Measurements from ENCODE around the gene RNF146. TPM values are rescaled to one million over a fixed set of nuclear protein-coding genes. Genes with fewer than 3 reads are reported as not detected.
"Not testable (repeated sequence)": the region's sequence is repeated elsewhere in the genome, so short reads cannot be mapped to it uniquely, and the experiment has no call there.

The RNF146 gene, protein sequence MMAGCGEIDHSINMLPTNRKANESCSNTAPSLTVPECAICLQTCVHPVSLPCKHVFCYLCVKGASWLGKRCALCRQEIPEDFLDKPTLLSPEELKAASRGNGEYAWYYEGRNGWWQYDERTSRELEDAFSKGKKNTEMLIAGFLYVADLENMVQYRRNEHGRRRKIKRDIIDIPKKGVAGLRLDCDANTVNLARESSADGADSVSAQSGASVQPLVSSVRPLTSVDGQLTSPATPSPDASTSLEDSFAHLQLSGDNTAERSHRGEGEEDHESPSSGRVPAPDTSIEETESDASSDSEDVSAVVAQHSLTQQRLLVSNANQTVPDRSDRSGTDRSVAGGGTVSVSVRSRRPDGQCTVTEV
- polyA plus RNA-seq (ENCODE audit: insufficient read length in 4 of 4), result 100 to 1,000 TPM in 1 of 4 donors, 10 to 100 TPM in 3; 81.0 to 101 (median 86.6) TPM

- peak; percentile 77 to 87 (median 81) for DNase-seq (ENCODE audit: low read depth in 4 of 4, low spot score in 3 of 4)
These were observed at the start of gene RNF146 for GRCh38 chr6:127266178-127266891. TSS of gene RNF146 (plus strand) at chr6:127266864. CDS start at chr6:127280339, 13,475 bp downstream.

GRCh38 chr6:127219869-127220268 lies 46.8 kb upstream of the RNF146 start:
- no peak for DNase-seq (ENCODE audit: low read depth in 4 of 4, low spot score in 3 of 4)

DNA sequence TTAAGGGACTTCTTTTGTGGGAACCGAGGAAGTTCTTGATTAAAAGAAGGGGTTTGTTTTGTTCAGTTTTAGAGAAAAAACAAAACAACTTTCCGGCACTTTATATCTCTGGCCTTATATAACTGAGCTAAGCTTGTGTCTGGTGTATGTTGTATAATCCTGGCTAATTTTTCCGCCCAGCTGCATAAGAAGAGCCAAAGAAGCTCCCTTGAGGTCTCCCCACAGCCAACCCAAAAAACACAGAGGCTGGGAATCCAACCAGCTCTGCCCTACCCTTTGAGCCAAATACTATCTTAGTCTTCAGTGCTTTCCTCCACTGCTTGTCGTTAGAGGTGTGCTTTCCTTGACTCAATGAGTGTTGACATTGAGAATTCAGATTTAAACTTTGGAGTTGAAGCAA lies 45.5 kb upstream of the RNF146 start:
- no peak for DNase-seq (ENCODE audit: low read depth in 4 of 4, low spot score in 3 of 4)

DNA sequence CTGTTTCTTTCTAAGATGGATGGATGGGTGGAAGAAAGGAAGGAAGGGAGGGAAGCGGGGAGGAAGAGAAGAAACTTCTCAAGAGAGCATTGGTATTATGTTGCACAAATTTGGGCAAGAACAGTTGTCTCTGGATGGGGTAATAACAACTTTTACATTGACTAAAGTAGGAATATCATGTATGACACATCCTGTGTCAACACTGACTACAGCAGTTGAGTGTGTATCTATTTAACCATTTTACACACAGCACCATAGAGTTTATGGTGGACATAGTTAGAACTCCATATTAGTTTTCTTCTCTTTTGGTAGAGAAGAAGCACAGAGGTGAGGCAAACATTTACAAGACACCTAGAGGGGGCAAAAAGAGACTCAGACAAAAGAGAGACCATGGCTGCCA lies 44.2 kb upstream of the RNF146 start:
- no peak for DNase-seq (ENCODE audit: low read depth in 4 of 4, low spot score in 3 of 4)

DNA sequence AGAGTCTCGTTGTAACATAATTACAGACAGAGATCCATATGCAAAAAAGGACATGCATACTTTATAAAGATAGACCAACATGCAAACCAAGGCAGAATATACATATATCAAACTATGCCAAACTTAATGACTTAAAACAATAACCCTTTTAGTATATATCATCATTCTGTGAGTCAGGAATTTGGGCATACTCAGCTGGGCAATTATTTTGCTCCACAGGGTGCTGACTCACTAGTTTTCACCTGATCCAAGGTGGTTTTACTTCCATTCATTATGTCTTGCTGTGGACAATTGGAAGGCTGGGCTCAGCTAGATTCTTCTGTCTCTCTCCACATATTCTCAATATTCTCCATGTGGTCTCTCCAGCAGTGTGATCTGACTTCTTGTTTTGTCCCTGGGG lies 41.2 kb upstream of the RNF146 start:
- DNase-seq (ENCODE audit: low read depth in 4 of 4, low spot score in 3 of 4), result no peak

DNA sequence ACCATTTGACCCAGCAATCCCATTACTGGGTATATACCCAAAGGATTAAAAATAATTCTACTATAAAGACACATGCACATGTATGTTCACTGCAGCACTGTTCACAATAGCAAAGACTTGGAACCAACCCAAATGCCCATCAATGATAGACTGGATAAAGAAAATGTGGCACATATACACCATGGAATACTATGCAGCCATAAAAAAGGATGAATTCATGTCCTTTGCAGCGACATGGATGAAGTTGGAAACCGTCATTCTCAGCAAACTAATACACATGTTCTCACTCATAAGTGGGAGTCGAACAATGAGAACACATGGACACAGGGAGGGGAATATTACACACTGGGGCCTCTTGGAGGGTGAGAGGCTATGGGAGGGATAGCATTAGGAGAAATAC lies 32.8 kb upstream of the RNF146 start:
- not testable (repeated sequence) for DNase-seq (ENCODE audit: low read depth in 4 of 4, low spot score in 3 of 4)

DNA sequence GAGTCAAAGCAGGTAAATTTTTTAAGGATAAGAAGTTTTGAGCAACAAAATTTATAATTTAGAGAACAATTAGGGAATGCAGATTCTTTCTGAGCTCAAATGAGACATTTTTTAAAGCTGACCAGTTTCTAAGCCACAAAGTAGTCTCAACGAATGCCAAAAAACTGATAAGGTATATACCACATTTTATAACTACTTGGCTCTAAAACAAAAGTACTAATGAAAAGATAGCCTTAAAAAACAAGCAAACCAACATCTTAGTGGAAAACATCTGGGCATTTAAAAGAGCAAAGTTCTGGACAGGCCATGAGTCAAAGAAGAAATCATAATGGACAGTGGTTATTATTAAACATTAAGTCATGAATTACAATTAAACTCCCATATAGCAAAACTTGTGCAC lies 23.2 kb upstream of the RNF146 start:
- no peak for DNase-seq (ENCODE audit: low read depth in 4 of 4, low spot score in 3 of 4)

- DNase-seq (ENCODE audit: low read depth in 4 of 4, low spot score in 3 of 4), result no peak
These were observed 19.3 kb upstream of the RNF146 start for GRCh38 chr6:127247114-127248096.

DNA sequence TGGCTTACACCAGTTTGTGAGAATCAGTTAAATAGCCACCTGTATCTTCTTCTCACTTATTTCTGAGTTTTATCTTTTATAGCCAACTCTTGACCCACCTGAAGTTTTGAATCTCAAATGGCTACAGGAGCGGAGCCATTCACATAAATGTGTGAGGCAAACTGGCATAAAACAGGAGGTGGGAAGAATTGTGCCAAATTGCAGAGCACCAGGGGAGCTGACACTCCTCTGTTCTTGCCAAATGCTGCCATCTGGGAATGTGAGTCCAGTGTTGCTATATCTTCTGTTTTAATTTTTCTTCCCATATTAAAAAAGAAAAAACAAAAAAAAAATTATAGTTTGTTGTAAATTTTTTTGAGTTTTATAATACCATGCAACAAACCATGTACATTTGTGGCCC lies 17.0 kb upstream of the RNF146 start:
- DNase-seq (ENCODE audit: low read depth in 4 of 4, low spot score in 3 of 4), result no peak

GRCh38 chr6:127255286-127255685 lies 11.4 kb upstream of the RNF146 start:
- DNase-seq (ENCODE audit: low read depth in 4 of 4, low spot score in 3 of 4), result no peak

- DNase-seq (ENCODE audit: low read depth in 4 of 4, low spot score in 3 of 4), result no peak
These were observed 3.8 kb upstream of the RNF146 start for GRCh38 chr6:127262896-127263295.

- no peak for DNase-seq (ENCODE audit: low read depth in 4 of 4, low spot score in 3 of 4)
These were observed 3.2 kb upstream of the RNF146 start for GRCh38 chr6:127263481-127263880.

- peak; percentile 51 to 65 (median 56) for DNase-seq (ENCODE audit: low read depth in 4 of 4, low spot score in 3 of 4)
These were observed 405 bp downstream of the RNF146 start for GRCh38 chr6:127266892-127267645.

DNA sequence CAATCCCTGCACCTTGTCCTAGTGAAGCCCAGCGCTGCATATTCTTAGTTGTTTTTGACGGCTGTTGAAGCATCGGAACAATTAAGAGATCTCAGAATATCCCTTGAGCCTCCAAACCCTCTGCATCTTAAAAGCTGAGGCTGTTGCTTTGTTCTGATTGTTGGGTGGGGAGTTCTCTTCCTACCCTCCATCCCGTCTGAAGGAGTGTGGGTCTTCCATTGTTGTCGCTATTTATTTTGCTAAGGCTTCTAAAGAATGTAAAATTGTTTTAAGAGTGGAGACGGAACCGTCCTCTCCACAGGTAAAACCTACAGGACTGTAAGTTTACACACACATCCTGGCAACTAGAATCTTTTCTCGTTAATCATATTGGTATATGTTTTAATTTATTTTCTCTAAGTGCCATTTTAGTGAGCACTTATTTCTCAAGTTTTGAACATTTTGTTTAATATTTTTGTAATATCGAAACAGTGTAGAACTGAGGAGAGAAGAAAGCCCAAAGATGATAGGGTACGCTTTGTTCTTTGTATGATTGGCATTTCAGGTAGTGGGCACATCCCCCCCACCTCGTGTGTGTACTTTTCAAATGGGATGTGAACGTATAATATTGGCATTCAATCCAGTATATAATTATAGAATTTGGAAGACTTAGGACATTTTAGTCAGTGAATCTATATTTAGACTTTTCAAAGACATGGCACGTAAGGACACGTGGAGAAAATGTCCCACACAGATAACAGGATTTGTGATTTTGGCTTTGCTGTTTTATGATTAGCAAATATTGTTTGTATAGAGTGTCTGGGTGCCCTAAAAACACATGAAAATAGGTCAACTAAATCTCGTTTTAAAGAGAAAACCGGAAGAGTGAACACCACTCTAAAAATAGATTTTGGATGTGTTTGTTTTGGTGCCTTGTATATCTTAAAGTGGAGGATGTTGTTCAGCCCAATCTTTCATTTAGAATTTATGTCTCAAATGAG lies 1.3 kb downstream of the RNF146 start:
- DNase-seq (ENCODE audit: low read depth in 4 of 4, low spot score in 3 of 4), result peak in 2 of 4 donors; percentile 26 to 27

DNA sequence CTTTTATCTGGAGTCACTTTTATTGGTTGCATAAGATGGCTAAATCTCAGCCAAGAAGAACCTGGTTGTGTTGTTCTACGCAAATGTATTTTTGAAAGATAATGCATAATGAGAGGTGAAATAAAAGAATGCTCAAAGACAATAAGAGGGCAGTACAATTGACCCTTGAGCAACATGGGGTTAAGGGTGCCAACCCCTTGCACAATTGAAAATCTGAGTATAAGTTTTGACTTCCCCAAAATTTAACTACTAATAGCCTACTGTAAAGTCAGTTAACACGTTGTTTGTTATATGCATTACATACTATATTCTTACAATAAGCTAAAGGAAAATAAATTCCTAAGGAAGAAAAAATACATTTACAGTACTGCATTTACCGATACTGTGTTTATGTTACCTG lies 5.9 kb downstream of the RNF146 start:
- DNase-seq (ENCODE audit: low read depth in 4 of 4, low spot score in 3 of 4), result no peak

GRCh38 chr6:127273499-127273898 lies 6.8 kb downstream of the RNF146 start:
- DNase-seq (ENCODE audit: low read depth in 4 of 4, low spot score in 3 of 4), result no peak

DNA sequence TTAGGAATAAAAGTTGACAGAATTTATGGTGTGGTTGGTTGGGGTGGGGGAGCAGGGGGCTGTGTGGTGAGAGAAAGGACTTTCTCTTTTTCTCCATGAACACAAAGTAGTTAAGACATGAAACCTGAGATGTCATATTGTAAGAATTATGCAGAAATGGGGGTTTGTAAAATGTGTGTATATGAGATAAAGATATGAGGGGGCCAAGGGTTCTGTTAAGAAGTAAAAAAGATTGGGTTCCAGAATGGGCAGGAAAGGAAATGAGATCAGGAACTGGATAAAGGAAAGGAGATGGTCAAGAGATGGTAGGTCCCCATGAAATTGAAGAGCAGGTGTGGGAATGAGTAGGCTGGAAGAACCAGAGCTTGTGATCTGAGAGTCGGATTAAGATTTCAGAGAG lies 9.7 kb downstream of the RNF146 start:
- DNase-seq (ENCODE audit: low read depth in 4 of 4, low spot score in 3 of 4), result no peak

GRCh38 chr6:127277878-127278843 lies 11.5 kb downstream of the RNF146 start:
- no peak for DNase-seq (ENCODE audit: low read depth in 4 of 4, low spot score in 3 of 4)

All from left renal pelvis (tissue), 4 donors.